ENCODE results near the gene ZSWIM4. TPM values are rescaled to one million over a fixed set of nuclear protein-coding genes. Genes with fewer than 3 reads are reported as not detected.

Gene ZSWIM4
- total and polyA plus RNA-seq, 2 of the 4 experiments (the other 2 are of a cell fraction) = 2.2 to 6.2 TPM

GRCh38 chr19:13807421-13808021 lies 12.3 kb downstream of the ZSWIM4 start:
- DNase-seq = no peak
- no peak for ATAC-seq (ENCODE audit: low read depth)

More at GRCh38 chr19:13807421-13808021, 12.3 kb downstream of the ZSWIM4 start:
- H2BK20ac ChIP-seq (ENCODE audit: low read depth, low read length) = no peak overlapping the region
- H2AK9ac ChIP-seq (replicated peaks; ENCODE audit: low read depth, low read length, poor library complexity) = no peak overlapping the region
- CTCF ChIA-PET = no interaction called here
- no peaks in the 10 kb centered on the region; the same call in 1 of the 2 replicates for H4K20me1 ChIP-seq (ENCODE audit: insufficient read depth, low read length)
- no peak overlapping the region for H3K4me2 ChIP-seq (ENCODE audit: low read depth, low read length)
- H3K4me3 ChIP-seq (ENCODE audit: insufficient read depth, low read depth, low read length) = no peak overlapping the region
- H3K79me1 ChIP-seq (ENCODE audit: low read depth in 1 of 2, low read length in 2 of 2) = peaks cover 28 to 48% of the 10 kb centered on the region in 2 experiments
- H2BK15ac ChIP-seq (ENCODE audit: low read depth, low read length) = no peak overlapping the region
- H3K27me3 ChIP-seq (ENCODE audit: control insufficient read depth, insufficient read depth, low read length) = no peaks in the 10 kb centered on the region
- H3K14ac ChIP-seq (replicated peaks; ENCODE audit: low read depth, low read length) = no peak overlapping the region
- H2BK5ac ChIP-seq (ENCODE audit: low read depth, low read length, poor library complexity, severe bottlenecking) = peak overlapping the region; percentile 62
- H3K18ac ChIP-seq (ENCODE audit: low read depth, low read length) = no peak overlapping the region
- no peak overlapping the region for H4K91ac ChIP-seq (ENCODE audit: insufficient read depth, low read depth, low read length)
- H2BK120ac ChIP-seq (ENCODE audit: low read depth, low read length) = no peak overlapping the region
- TF ChIP-seq POLR2A (IDR thresholded peaks at IDR 0.05; ENCODE audit: low read depth, low read length) = no peak
- no peak for TF ChIP-seq RCOR1 (IDR thresholded peaks at IDR 0.05; ENCODE audit: insufficient replicate concordance, low read length)
- no peak for TF ChIP-seq USF2 (IDR thresholded peaks at IDR 0.05; ENCODE audit: low read depth, low read length)
- TF ChIP-seq CHD1 (IDR thresholded peaks at IDR 0.05; ENCODE audit: low read depth, low read length) = no peak
- no peak for TF ChIP-seq MAZ (IDR thresholded peaks at IDR 0.05; ENCODE audit: borderline replicate concordance, low read depth, low read length)
- no peak for TF ChIP-seq FOS (IDR thresholded peaks at IDR 0.05; ENCODE audit: low read depth, low read length)
- TF ChIP-seq BHLHE40 (IDR thresholded peaks at IDR 0.05; ENCODE audit: low read depth, low read length) = no peak
- TF ChIP-seq MAFK (IDR thresholded peaks at IDR 0.05; ENCODE audit: low read depth, low read length) = no peak
- no peak overlapping the region for H3K9ac ChIP-seq (ENCODE audit: low read depth, low read length)
- no CpG with 5 or more reads among the region's 3 CpGs for WGBS, 2 experiments (ENCODE audit: extremely low coverage in 2 of 2, insufficient read length in 1 of 2)
- intact Hi-C loops (cut with micrococcal nuclease) (no loop called here), in situ Hi-C loops (cut with MboI; ENCODE audit: low sequenced_read_pairs) (no loop called here), dilution Hi-C loops (cut with HindIII; ENCODE audit: low sequenced_read_pairs, unreplicated experiment) (no loop called here)
- no peak overlapping the region for H4K8ac ChIP-seq (ENCODE audit: low read depth in 2 of 2, low read length in 2 of 2)
- no peak overlapping the region for H4K5ac ChIP-seq (ENCODE audit: low read depth, low read length)
- H3K27ac ChIP-seq (ENCODE audit: insufficient read depth, low read length) = no peak overlapping the region
- BruUV-seq (replicated peaks) = no TSS peak
- 0 out of 2 replicates have a peak, but pooled peaks cover 5% of the 10 kb centered on the region for H3K9me1 ChIP-seq (ENCODE audit: insufficient read depth, low read length)
- no peaks in the 10 kb centered on the region for H3K4me1 ChIP-seq (ENCODE audit: control insufficient read depth, insufficient read depth, low read length)
- no peak overlapping the region for H3K23ac ChIP-seq (ENCODE audit: low read depth, low read length)
- POLR2A ChIA-PET (ENCODE audit: unreplicated experiment) = interaction anchor here (0.6 kb wide), 1 partner anchor 59 kb away, joined by 3 read pairs; no protein-coding TSS in a partner anchor
- no peaks in the 10 kb centered on the region for H3K9me3 ChIP-seq (ENCODE audit: control insufficient read depth, insufficient read depth, low read length)
- no peak overlapping the region for H3K56ac ChIP-seq (ENCODE audit: extremely low read depth, insufficient read depth, low read length)
- peaks cover 49% of the 10 kb centered on the region for H3K36me3 ChIP-seq (ENCODE audit: control insufficient read depth, insufficient read depth, low read length)
- H2AFZ ChIP-seq (replicated peaks; ENCODE audit: low read length, poor library complexity) = no peak overlapping the region
- no peak overlapping the region for H3K4ac ChIP-seq (ENCODE audit: low read depth, low read length)
- H2AK5ac ChIP-seq (ENCODE audit: low read depth, low read length) = no peak overlapping the region
